HEK293 (cell line): ENCODE data around the gene PLOD2.
A peak's percentile ranks its signal among the peaks of the same experiment; 100 is the strongest.

Experiments
- CTCF ChIA-PET: fragments of 350-600 bp; formaldehyde crosslinking; extraction: SDS; loops from one replicate; lab custom pipeline; 2021; ENCODE audit warnings: antibody characterized with exemption; lab: Yijun Ruan, JAX
- POLR2A ChIA-PET: fragments of 300-600 bp; formaldehyde crosslinking; extraction: SDS; loops from one replicate; lab custom pipeline; 2020; ENCODE audit warnings: antibody characterized with exemption, inconsistent platforms; lab: Yijun Ruan, JAX
- H3K27ac ChIP-seq: fragments of 200-500 bp; sonication (Bioruptor generic); 2 replicates; pipeline ENCODE4 v1.5.1; 2014; ENCODE audit warnings: low read depth, low read length, control low read depth, inconsistent platforms; ENCODE audit errors: extremely low read depth
- H3K36me3 ChIP-seq, 2 experiments: fragments of 200-500 bp in 1 of 2; sonication (Bioruptor generic) in 1 of 2; 1 replicate in 1 of 2; 2 replicates in 1 of 2; pipeline ENCODE4 v1.5.1; 2014 to 2017; ENCODE audit warnings: inconsistent platforms in 2 of 2, low read length in 2 of 2; ENCODE audit not compliant: control insufficient read depth in 2 of 2, insufficient read depth in 1 of 2
- H3K4me1 ChIP-seq: fragments of 200-500 bp; sonication (Bioruptor generic); 2 replicates; pipeline ENCODE4 v1.5.1; 2014; ENCODE audit warnings: mild to moderate bottlenecking, low read length, inconsistent platforms; ENCODE audit not compliant: control insufficient read depth, insufficient read depth
- H3K4me3 ChIP-seq: 2 replicates; pipeline ENCODE4 v1.5.1; 2011; ENCODE audit warnings: low read depth, mild to moderate bottlenecking, control low read depth, low read length, moderate library complexity
- H3K9me3 ChIP-seq: fragments of 200-500 bp; sonication (Bioruptor generic); 2 replicates; pipeline ENCODE4 v1.5.1; 2014; ENCODE audit warnings: low read depth, low read length, inconsistent platforms; ENCODE audit not compliant: control insufficient read depth, insufficient read depth
- HOXC10 ChIP-seq: sonication (generic); formaldehyde crosslinking; IDR thresholded peaks from 2 replicates; pipeline ENCODE4 v1.8.1; 2023; ENCODE audit warnings: mild to moderate bottlenecking, missing genetic modification reagents
- INSM2 ChIP-seq: fragments of 450-650 bp; formaldehyde crosslinking; IDR thresholded peaks from 2 replicates; pipeline ENCODE4 v1.5.1; 2016; ENCODE audit warnings: missing biosample characterization, missing genetic modification characterization
- ZIC2 ChIP-seq: fragments of 450-650 bp; formaldehyde crosslinking; IDR thresholded peaks from 2 replicates; pipeline ENCODE4 v1.5.1; 2016; ENCODE audit warnings: missing biosample characterization, missing genetic modification characterization
- ZNF174 ChIP-seq: fragments of 450-650 bp; formaldehyde crosslinking; IDR thresholded peaks from 2 replicates; pipeline ENCODE4 v1.5.0; 2017; ENCODE audit warnings: missing biosample characterization, mild to moderate bottlenecking, missing genetic modification characterization
- ZNF2 ChIP-seq: fragments of 450-650 bp; formaldehyde crosslinking; IDR thresholded peaks from 2 replicates; pipeline ENCODE4 v1.5.1; 2016; ENCODE audit warnings: missing biosample characterization, missing genetic modification characterization
- ZNF221 ChIP-seq: fragments of 450-650 bp; formaldehyde crosslinking; IDR thresholded peaks from 2 replicates; pipeline ENCODE4 v1.5.1; 2017; ENCODE audit warnings: missing biosample characterization, missing genetic modification characterization, borderline replicate concordance
- ZNF37A ChIP-seq: fragments of 450-650 bp; IDR thresholded peaks from 2 replicates; pipeline ENCODE4 v1.5.1; 2018; ENCODE audit warnings: missing biosample characterization, missing genetic modification characterization
- ZNF394 ChIP-seq: fragments of 450-650 bp; formaldehyde crosslinking; IDR thresholded peaks from 2 replicates; pipeline ENCODE4 v1.5.1; 2016; ENCODE audit warnings: missing biosample characterization, missing genetic modification characterization, mild to moderate bottlenecking, moderate library complexity, borderline replicate concordance
- ZNF423 ChIP-seq: fragments of 450-650 bp; formaldehyde crosslinking; IDR thresholded peaks from 2 replicates; pipeline ENCODE4 v1.5.1; 2016; ENCODE audit warnings: missing biosample characterization, missing genetic modification characterization
- ZNF501 ChIP-seq: fragments of 450-650 bp; formaldehyde crosslinking; IDR thresholded peaks from 2 replicates; pipeline ENCODE4 v1.5.1; 2016; ENCODE audit warnings: missing biosample characterization, missing genetic modification characterization
- ZNF510 ChIP-seq: fragments of 450-650 bp; formaldehyde crosslinking; IDR thresholded peaks from 2 replicates; pipeline ENCODE4 v1.5.1; 2018; ENCODE audit warnings: mild to moderate bottlenecking, missing genetic modification characterization, missing biosample characterization; ENCODE audit not compliant: insufficient replicate concordance
- ZNF639 ChIP-seq: fragments of 450-650 bp; formaldehyde crosslinking; IDR thresholded peaks from 2 replicates; pipeline ENCODE4 v1.5.1; 2016; ENCODE audit warnings: missing biosample characterization, missing genetic modification characterization
- ZNF654 ChIP-seq: fragments of 450-650 bp; formaldehyde crosslinking; IDR thresholded peaks from 2 replicates; pipeline ENCODE4 v1.5.1; 2016; ENCODE audit warnings: low read depth, missing biosample characterization, missing genetic modification characterization
- ZNF670 ChIP-seq: fragments of 450-650 bp; formaldehyde crosslinking; IDR thresholded peaks from 2 replicates; pipeline ENCODE4 v1.5.1; 2016; ENCODE audit warnings: missing biosample characterization, missing genetic modification characterization, low read depth
- ZNF747 ChIP-seq: fragments of 450-650 bp; formaldehyde crosslinking; IDR thresholded peaks from 2 replicates; pipeline ENCODE4 v1.5.1; 2016; ENCODE audit warnings: missing biosample characterization, missing genetic modification characterization
- TF ChIP-seq, protein P1 (sequence below): fragments of 450-650 bp; formaldehyde crosslinking; IDR thresholded peaks from 2 replicates; pipeline ENCODE4 v1.5.1; 2017; ENCODE audit warnings: missing biosample characterization, missing genetic modification characterization
- TF ChIP-seq, protein P2 (sequence below): fragments of 450-650 bp; formaldehyde crosslinking; IDR thresholded peaks from 2 replicates; pipeline ENCODE4 v1.5.1; 2016; ENCODE audit warnings: missing biosample characterization, missing genetic modification characterization

The PLOD2 gene

GRCh38 chr3:146189519-146190173 lies 28.7 kb upstream of the PLOD2 start:
- POLR2A ChIA-PET: interaction anchor here (0.6 to 1.4 kb wide), 2 partner anchors 137 to 203 kb away, joined by 5 read pairs; no protein-coding TSS in a partner anchor
- H3K9me3 ChIP-seq: no peaks in the 10 kb centered on the region

DNA sequence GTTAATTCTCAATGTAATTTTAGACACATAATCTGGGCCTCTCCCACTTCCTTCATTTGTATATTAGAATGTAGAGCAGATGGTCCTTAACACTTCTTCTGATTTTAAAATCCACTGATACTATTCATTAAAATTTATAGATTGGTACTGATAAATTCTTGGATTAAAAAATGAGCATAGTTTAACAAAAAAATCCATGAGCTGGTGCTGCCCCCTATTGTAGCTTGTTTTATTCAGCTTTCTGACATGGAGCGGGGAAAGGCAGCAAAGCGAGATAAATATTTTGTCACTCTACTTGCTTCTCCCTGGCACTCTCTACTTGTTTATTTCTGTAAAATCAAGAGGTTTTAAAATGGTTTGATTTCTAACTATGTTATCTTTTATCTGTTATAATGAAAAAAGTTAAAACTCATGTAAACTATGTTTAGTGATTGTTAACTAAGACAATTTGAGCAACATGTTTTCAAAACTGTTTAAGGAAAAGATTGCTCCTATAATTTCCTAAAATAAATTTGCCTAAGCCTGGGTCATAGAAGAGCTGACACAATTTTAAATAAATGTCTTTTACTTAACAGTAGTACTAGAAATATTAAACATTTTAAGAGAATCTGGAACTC lies 26.5 kb upstream of the PLOD2 start:
- no peak for TF ChIP-seq ZNF174 (tag by site-specific recombination)
- peak; percentile 47 for TF ChIP-seq ZNF654 (tag by site-specific recombination)
- TF ChIP-seq, all 188 proteins: peak for 1
- no peaks in the 10 kb centered on the region for H3K36me3 ChIP-seq
- no peaks in the 10 kb centered on the region for H3K4me1 ChIP-seq
- ChIA-PET POLR2A (no interaction called here), CTCF (interaction anchor here (0.7 to 4.6 kb wide), 12 partner anchors 10 to 630 kb away, joined by 3 to 86 read pairs (median 5); partner anchors contain the start of gene PLOD2)
- H3K9me3 ChIP-seq: no peaks in the 10 kb centered on the region
- no peak overlapping the region for H3K4me3 ChIP-seq
- no peak overlapping the region for H3K27ac ChIP-seq

More at GRCh38 chr3:146189519-146190173, 28.7 kb upstream of the PLOD2 start:
- H3K27ac ChIP-seq: no peak overlapping the region
- CTCF ChIA-PET: interaction anchor here (0.6 to 4.6 kb wide), 38 partner anchors 8 to 1011 kb away, joined by 3 to 86 read pairs (median 4); partner anchors contain the start of gene PLOD2
- H3K36me3 ChIP-seq: peaks cover 0 to 6% of the 10 kb centered on the region in 2 experiments; a peak in 1 of 3 replicates
- TF ChIP-seq ZIC2 (tag by site-specific recombination): no peak
- no peak for TF ChIP-seq ZNF423 (tag by site-specific recombination)
- no peak for TF ChIP-seq ZNF501 (tag by site-specific recombination)
- no peak for TF ChIP-seq ZNF670 (tag by site-specific recombination)
- no peak for TF ChIP-seq ZNF510 (tag by site-specific recombination)
- TF ChIP-seq, protein P1, sequence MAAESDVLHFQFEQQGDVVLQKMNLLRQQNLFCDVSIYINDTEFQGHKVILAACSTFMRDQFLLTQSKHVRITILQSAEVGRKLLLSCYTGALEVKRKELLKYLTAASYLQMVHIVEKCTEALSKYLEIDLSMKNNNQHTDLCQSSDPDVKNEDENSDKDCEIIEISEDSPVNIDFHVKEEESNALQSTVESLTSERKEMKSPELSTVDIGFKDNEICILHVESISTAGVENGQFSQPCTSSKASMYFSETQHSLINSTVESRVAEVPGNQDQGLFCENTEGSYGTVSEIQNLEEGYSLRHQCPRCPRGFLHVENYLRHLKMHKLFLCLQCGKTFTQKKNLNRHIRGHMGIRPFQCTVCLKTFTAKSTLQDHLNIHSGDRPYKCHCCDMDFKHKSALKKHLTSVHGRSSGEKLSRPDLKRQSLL (tag by site-specific recombination): peak; percentile 87
- TF ChIP-seq ZNF394 (tag by site-specific recombination): no peak
- no peak for TF ChIP-seq ZNF221 (tag by site-specific recombination)
- TF ChIP-seq ZNF639 (tag by site-specific recombination): no peak
- no peak for TF ChIP-seq HOXC10 (CRISPR knock-in tag)
- peak; percentile 59 for TF ChIP-seq ZNF654 (tag by site-specific recombination)
- no peak overlapping the region for H3K4me3 ChIP-seq
- H3K4me1 ChIP-seq: no peaks in the 10 kb centered on the region

- TF ChIP-seq INSM2 (tag by site-specific recombination): no peak
- TF ChIP-seq, protein P2, sequence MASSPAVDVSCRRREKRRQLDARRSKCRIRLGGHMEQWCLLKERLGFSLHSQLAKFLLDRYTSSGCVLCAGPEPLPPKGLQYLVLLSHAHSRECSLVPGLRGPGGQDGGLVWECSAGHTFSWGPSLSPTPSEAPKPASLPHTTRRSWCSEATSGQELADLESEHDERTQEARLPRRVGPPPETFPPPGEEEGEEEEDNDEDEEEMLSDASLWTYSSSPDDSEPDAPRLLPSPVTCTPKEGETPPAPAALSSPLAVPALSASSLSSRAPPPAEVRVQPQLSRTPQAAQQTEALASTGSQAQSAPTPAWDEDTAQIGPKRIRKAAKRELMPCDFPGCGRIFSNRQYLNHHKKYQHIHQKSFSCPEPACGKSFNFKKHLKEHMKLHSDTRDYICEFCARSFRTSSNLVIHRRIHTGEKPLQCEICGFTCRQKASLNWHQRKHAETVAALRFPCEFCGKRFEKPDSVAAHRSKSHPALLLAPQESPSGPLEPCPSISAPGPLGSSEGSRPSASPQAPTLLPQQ: no peak
- TF ChIP-seq ZNF747 (tag by site-specific recombination): no peak
- no peak for TF ChIP-seq ZNF37A (tag by site-specific recombination)
- TF ChIP-seq ZNF2: no peak
- Histone ChIP-seq H3K27ac (no peak overlapping the region), H3K36me3 (no peaks in the 10 kb centered on the region), H3K4me1 (no peaks in the 10 kb centered on the region), H3K4me3 (no peak overlapping the region), H3K9me3 (no peaks in the 10 kb centered on the region)
- POLR2A ChIA-PET: no interaction called here
- CTCF ChIA-PET: interaction anchor here (0.6 to 1.9 kb wide), 4 partner anchors 23 to 409 kb away, joined by 3 to 14 read pairs (median 4); partner anchors contain the start of gene PLOD2
Observed at GRCh38 chr3:146184241-146185015, 23.4 kb upstream of the PLOD2 start.
